ENCODE results near the gene CD38.
"Not testable (repeated sequence)": the region's sequence is repeated elsewhere in the genome, so short reads cannot be mapped to it uniquely, and the experiment has no call there.

The CD38 gene

GRCh38 chr4:15756361-15756861 lies 21.7 kb upstream of the CD38 start:
- TF ChIP-seq, protein P1, sequence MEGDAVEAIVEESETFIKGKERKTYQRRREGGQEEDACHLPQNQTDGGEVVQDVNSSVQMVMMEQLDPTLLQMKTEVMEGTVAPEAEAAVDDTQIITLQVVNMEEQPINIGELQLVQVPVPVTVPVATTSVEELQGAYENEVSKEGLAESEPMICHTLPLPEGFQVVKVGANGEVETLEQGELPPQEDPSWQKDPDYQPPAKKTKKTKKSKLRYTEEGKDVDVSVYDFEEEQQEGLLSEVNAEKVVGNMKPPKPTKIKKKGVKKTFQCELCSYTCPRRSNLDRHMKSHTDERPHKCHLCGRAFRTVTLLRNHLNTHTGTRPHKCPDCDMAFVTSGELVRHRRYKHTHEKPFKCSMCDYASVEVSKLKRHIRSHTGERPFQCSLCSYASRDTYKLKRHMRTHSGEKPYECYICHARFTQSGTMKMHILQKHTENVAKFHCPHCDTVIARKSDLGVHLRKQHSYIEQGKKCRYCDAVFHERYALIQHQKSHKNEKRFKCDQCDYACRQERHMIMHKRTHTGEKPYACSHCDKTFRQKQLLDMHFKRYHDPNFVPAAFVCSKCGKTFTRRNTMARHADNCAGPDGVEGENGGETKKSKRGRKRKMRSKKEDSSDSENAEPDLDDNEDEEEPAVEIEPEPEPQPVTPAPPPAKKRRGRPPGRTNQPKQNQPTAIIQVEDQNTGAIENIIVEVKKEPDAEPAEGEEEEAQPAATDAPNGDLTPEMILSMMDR (IDR thresholded peaks at IDR 0.05; ENCODE audit: low read depth, low read length): no peak
- Histone ChIP-seq H3K4me3 (ENCODE audit: low read depth, low read length) (no peak overlapping the region), H3K27me3 (no peaks in the 10 kb centered on the region), H3K36me3 (no peaks in the 10 kb centered on the region), H3K9me3 (no peaks in the 10 kb centered on the region), H3K4me1 (no peaks in the 10 kb centered on the region)
- DNase-seq: no peak

GRCh38 chr4:15757054-15757453 lies 21.1 kb upstream of the CD38 start:
- TF ChIP-seq, protein P1 (IDR thresholded peaks at IDR 0.05; ENCODE audit: low read depth, low read length): no peak
- Histone ChIP-seq H3K9me3 (no peaks in the 10 kb centered on the region), H3K27me3 (no peaks in the 10 kb centered on the region), H3K36me3 (no peaks in the 10 kb centered on the region), H3K4me1 (no peaks in the 10 kb centered on the region), H3K4me3 (ENCODE audit: low read depth, low read length) (no peak overlapping the region)
- DNase-seq: no peak

GRCh38 chr4:15758294-15758693 lies 19.8 kb upstream of the CD38 start:
- Histone ChIP-seq H3K4me3 (ENCODE audit: low read depth, low read length) (no peak overlapping the region), H3K9me3 (no peaks in the 10 kb centered on the region), H3K4me1 (no peaks in the 10 kb centered on the region), H3K36me3 (no peaks in the 10 kb centered on the region), H3K27me3 (no peaks in the 10 kb centered on the region)
- DNase-seq: no peak
- TF ChIP-seq, protein P1 (IDR thresholded peaks at IDR 0.05; ENCODE audit: low read depth, low read length): no peak

- not testable (repeated sequence) for H3K4me3 ChIP-seq (ENCODE audit: low read depth, low read length); DNase-seq; H3K9me3 ChIP-seq; H3K4me1 ChIP-seq; H3K27me3 ChIP-seq; H3K36me3 ChIP-seq
Observed at GRCh38 chr4:15762460-15762859, 15.7 kb upstream of the CD38 start.

DNA sequence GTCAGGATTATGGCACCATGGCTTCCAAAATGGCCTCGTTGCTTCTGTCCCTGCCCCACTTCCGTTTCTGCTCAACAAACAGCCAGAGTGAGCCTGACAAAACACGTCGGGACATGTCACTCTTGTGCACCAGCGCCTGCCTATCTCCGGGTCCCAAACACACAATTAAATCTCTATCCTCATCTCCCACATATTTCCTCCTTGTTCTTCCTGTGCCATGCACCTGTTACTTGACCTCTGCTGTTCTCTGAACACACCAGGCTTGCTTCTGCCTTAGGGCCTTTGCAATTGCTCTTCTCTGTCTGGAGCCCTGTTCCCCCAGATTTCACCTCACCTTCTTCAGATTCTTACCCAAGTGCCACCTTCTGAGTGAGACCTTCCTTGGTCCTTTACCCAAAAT lies 12.7 kb upstream of the CD38 start:
- H3K4me3 ChIP-seq (ENCODE audit: low read depth, low read length): no peak overlapping the region
- DNase-seq: no peak
- no peaks in the 10 kb centered on the region; the same call in 1 of the 2 replicates for H3K9me3 ChIP-seq
- H3K27me3 ChIP-seq: no peaks in the 10 kb centered on the region
- no peaks in the 10 kb centered on the region for H3K36me3 ChIP-seq
- H3K4me1 ChIP-seq: no peaks in the 10 kb centered on the region
- TF ChIP-seq, protein P1 (IDR thresholded peaks at IDR 0.05; ENCODE audit: low read depth, low read length): no peak

- DNase-seq: no peak
- Histone ChIP-seq H3K36me3 (no peaks in the 10 kb centered on the region), H3K4me1 (no peaks in the 10 kb centered on the region), H3K4me3 (ENCODE audit: low read depth, low read length) (no peak overlapping the region), H3K27me3 (no peaks in the 10 kb centered on the region), H3K9me3 (no peaks in the 10 kb centered on the region; the same call in 1 of the 2 replicates)
- TF ChIP-seq, protein P1 (IDR thresholded peaks at IDR 0.05; ENCODE audit: low read depth, low read length): no peak
Observed at GRCh38 chr4:15765910-15766697, 12.0 kb upstream of the CD38 start.

Measured in BE2C (cell line).